Stimulated activated CD8-positive, alpha-beta memory T cell treated with anti-CD3 and anti-CD28 coated beads, Interleukin-7, amount 100 ng/mL, for 1 hour (primary cell): ENCODE data around the gene NDN.
"Not testable (repeated sequence)": the region's sequence is repeated elsewhere in the genome, so short reads cannot be mapped to it uniquely, and the experiment has no call there.

Source experiments
- DNase-seq, 2 donors: peaks; one replicate each; pipeline ENCODE4 v3.0.0-alpha.2; 2020; ENCODE audit warnings: low read depth in 2 of 2

The NDN gene, protein sequence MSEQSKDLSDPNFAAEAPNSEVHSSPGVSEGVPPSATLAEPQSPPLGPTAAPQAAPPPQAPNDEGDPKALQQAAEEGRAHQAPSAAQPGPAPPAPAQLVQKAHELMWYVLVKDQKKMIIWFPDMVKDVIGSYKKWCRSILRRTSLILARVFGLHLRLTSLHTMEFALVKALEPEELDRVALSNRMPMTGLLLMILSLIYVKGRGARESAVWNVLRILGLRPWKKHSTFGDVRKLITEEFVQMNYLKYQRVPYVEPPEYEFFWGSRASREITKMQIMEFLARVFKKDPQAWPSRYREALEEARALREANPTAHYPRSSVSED

DNA sequence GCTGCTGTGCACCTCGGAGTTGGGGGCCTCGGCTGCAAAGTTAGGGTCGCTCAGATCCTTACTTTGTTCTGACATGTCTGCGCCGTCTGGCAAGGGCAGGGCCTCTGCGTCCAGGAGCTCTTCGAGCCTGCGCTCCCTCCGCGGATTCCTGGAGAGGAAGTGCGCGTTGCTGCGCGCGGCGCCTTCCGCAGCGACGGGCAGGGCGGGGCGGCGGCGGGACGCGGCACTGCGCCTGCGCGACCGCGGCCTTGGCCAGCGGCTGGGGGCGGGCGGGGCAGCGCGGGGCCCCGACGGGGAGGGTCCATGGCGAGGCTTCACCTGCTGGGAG lies at the start of gene NDN:
Gene NDN (minus strand): TSS at position 163 of the 328 bp plus-strand sequence. CDS start 88 bp downstream, at position 75.
- DNase-seq, result no peak

DNA sequence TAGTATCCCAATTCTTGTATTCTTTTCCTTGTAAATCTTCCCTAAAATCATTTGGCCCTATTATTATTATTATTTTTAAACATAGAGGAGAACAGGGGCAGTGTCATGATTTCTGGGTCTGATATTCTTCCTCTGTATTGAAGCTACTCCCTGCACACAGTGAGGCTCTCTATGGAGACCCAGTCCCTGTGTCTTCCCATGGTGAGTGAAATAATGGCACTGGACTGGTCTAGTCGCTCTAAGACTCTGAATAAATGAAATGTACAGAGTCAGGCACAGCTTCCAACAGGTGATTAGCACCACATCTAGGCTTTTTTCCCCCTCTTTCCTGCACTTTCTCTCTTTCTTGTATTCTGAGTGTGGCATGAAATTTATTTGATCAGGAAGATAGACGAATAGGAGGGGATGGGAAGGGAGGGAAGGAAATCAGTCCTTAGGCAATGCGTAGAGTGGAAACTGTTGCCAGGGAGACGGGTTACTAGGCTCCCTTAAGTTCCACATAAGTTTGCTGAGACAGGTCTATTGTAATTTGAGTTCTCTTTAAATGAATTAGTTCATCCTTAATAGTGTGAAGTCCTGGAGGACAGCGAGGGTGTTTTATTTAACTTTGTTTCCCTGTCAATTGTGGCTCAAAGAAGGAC lies 49.0 kb upstream of the NDN start:
- no peak for DNase-seq

DNA sequence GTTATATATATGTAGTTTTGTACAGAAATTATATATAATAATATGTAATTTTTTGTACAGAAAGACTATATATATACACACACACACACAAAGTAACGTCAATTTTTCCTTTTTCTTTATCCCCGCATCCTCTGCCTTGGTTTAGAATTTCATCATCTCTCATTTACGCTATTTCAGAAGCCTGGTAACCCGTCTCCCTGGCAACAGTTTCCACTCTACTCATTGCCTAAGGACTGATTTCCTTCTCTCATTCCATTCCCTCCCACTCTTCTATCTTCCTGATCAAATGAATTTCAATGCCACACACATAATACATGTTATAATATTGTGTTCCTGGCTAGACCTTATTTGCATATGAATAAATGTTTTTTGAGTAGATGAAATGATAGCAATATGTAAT lies 47.8 kb upstream of the NDN start:
- no peak for DNase-seq

DNA sequence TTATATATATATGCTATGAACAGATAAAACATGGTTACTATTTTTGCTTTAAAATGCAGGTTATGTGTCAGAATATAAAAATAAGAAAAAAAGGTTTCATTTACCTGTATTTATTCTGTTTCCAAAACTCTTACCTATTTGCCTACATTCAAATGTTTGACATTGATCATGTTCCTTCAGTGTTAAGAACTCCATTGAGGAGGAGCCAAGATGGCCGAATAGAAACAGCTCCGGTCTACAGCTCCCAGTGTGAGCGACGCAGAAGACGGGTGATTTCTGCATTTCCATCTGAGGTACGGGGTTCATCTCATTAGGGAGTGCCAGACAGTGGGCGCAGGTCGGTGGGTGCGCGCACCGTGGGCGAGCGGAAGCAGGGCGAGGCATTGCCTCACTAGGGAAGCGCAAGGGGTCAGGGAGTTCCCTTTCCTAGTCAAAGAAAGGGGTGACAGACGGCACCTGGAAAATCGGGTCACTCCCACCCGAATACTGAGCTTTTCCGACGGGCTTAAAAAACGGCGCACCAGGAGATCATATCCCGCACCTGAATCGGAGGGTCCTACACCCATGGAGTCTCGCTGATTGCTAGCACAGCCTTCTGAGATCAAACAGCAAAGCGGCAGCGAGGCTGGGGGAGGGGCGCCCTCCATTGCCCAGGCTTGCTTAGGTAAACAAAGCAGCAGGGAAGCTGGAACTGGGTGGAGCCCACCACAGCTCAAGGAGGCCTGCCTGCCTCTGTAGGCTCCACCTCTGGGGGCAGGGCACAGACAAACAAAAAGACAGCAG lies 27.0 kb upstream of the NDN start:
- not testable (repeated sequence) for DNase-seq

DNA sequence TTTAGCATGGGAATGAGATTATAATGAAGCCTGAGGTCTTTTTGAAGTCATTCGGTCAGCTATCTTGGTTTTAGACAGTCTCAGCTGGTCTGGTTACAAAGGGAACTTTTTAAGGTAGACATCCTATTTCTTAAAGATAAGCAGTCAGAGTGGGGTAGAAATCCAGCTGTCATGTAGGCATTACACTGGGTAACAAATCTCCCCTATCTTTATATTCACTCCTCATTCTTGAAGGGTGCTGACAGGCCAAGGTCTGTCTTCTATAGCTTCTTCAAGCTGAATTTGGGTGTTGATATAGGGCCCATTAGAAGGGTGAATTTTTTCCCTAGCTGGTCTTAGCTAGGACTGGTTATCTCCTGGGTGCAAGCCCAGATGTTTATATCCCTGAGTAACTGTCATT lies 21.2 kb upstream of the NDN start:
- no peak for DNase-seq

DNA sequence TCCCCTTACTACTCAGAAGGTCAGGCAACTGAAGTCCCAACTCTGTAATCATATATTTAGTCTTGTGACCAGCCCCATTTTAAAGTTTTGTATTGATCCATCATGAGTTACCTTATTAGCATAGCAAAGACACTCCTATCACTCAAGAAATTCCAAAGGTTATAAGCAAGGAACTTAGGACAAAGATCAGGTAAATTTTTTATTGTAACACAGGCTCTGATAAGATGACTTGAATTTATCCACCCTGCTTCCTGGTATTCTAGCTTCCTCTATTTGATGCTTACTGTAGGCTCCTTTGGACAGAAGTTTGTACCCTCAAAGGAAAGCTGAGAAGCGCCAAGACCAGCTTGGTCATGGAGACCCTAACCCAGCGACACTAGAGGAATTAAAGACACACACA lies 8.2 kb upstream of the NDN start:
- no peak for DNase-seq

DNA sequence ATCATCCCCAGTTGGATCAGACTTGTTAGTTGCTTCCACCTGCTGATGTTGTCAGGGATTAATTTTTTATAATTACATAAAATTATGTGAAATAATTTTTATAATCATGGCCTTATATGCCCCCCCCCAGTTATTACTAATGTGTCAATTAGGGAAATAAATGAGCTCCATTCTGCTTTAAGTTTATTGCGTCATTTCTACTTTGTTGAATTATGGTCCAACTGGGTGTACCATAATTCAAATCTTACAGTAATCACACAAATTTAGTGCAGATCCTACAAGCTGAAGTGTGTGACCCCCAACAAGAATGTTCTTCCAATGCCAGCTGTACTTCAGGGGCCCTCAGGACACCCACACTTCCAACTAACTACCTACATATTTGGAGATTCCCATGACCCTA lies 7.5 kb upstream of the NDN start:
- no peak for DNase-seq

DNA sequence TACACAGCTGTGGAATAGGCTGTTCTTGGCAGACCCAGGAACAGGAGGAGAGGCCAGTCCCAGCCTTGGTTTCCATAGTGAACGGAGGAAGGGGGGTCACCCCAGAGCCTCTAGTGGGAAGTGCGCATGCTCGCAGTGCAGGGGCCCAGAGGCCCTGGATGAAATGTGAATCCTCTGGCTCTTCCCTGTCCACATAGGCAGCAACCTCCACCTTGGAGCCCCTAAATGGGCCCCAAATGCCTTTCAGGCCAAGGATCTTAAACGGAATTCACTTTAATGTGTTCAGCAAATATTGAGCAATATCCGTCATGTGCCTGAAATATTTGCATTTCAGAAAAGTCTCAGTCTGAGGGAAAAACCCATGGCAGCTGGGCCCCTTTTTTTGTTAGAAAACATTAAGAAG lies 3.3 kb upstream of the NDN start:
- no peak for DNase-seq

DNA sequence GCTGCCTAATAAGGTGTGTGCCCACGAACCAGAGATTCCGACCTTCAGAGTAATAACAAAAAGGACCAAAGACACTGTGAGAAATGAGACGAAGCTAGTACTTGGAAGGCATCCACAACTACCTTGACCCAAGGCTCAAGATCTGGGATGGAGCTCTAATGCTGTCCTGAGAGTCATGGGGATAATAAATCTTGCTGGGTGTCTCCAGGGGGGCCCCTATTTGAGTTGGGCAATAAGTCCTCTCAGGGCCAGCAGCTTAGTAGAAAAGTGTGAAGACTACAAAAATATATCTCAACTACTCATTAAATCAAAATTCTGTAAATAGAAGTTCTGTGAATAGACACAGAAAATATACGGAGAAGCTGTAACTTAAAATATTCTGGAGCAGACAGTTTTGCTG lies 2.9 kb upstream of the NDN start:
- no peak for DNase-seq

DNA sequence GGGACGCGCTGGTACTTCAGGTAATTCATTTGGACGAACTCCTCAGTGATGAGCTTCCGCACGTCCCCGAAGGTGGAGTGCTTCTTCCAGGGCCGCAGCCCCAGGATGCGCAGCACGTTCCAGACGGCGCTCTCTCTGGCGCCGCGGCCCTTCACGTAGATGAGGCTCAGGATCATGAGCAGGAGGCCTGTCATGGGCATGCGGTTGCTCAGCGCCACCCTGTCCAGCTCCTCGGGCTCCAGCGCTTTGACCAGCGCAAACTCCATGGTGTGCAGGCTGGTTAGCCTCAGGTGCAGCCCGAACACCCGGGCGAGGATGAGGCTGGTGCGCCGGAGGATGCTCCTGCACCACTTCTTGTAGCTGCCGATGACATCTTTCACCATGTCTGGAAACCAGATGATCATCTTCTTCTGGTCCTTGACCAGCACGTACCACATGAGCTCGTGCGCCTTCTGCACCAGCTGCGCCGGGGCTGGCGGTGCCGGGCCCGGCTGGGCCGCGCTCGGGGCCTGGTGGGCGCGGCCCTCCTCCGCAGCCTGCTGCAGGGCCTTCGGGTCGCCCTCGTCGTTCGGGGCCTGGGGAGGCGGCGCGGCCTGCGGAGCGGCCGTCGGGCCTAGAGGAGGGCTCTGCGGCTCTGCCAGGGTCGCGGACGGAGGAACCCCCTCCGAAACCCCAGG lies 501 bp downstream of the NDN start:
- no peak for DNase-seq

DNA sequence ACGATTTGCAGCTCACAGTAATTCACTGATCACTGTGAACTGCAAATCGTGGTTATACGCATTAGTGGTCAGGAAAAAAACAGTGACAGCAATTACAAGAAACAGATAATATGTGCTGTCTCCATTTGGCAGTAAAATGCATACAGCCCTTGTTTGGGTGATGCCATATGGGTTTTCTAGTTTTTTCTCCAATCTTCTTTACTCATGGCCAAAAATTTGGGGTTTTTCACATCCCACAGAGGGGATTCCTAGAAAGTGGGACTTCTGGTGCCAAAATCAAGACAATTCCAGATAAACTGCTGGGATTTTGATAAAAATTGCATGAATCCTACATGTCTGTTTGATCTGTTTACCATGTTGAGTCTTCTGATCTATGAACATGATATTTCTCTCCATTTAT lies 15.6 kb downstream of the NDN start:
- no peak for DNase-seq

DNA sequence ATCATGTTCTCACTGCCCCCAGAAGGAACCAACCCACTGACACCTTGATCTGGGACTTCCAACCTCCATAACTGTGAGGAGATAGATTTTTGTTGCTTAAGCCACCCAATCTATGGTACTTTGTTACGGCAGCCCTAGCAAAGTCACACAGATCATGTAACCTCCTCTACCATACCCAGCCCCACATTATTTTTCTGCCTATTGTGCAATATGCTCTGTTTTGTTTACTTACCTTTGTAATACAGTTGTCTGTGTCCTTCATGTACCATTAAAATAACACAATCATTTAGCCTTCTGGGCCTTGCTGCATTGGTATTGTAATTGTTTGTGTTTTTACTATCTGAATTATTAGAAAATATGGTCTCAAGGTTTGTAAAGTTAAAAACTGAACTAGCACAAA lies 16.1 kb downstream of the NDN start:
- no peak for DNase-seq

DNA sequence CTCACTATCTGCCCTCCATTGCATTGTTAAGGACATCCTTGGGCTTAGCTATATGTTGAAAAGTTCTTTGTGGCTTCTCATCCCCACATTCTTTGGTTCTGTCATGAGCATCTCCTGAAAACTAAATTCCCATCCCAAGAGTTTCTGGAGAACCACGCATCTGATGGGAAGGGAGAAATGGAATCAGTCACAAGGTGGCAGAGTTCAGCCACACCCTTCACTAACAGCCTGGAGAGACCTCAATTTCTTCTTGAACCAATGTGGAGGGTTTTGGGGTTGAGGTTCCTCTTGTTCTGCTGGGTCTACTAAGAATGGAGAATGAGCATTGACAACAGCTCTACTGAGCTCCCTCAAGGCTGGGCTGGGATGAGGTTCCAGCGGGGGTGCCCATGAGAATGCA lies 23.9 kb downstream of the NDN start:
- DNase-seq, result no peak

DNA sequence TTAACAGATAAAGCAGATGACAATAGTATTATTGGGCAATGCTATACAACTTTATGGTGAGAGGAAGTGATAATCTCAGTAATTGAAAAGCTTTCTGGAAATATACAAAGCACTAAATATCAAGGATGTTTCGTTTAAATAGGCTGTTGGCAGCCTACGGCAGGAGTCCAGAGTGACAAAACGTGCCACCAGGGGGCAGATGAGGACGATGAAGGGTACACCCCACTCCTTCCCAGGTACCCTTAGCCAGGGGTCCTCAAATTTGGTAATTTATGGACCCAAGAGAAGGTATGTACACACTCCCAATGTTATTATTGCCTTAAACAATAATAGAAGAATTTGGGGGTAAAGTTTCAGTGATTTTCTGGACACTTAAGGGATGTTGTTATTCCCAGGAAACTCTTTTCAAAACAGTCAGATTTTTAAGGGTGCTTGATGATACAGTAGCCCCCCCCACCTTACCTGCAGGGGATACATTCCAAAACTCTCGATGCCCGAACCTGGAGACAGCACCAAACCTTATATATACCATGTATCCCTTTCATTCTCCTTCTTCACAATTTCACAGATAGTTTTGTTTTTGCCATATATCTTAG lies 38.1 kb downstream of the NDN start:
- no peak for DNase-seq

DNA sequence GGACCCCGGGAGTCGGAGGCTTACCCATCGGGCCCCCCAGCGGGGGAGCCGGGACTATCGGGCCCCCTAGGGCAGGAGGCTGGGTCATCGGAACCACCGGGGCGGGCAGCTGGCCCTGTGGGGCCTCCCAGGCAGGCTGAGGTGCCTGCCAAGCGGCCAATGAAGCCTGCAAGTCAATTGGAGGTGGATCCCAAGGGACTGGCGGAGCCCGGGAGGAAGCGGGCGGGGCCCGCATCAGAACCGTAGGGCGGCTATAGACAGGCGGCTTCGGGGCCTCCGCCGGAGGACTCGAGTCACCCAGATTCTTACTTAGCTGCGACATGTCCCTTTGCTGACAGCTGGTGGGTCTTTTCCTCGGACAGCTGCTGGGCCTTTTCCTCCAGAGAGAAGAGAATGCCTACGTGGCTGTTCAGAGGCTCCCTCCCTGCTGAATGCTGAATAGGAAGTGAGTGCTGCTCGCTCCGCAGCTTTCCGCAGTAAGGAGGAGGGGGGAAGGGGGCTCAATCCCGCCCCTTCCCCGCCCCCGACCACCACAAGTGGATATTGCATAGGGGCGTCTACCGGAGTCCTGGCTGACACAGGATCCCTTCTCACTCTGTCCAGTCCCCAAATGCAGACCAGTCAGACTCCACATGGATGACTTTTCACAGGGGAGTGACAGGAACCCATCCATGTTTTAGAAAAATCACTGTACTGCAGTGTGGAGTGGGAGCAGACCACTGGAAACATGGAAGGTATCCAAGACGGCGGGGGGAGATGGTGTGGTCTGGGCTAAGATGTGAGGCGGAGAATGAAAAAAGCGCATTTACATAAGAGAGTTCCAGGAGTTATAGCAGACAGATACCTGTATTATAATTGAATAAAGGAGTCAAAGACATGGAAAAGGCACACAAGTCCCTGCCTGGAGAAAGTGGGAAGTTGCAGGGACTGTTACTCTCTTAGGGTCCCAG lies 39.4 kb downstream of the NDN start, which contains the start of gene MAGEL2:
Gene MAGEL2 (minus strand): TSS at position 447 of the 950 bp plus-strand sequence. CDS start 125 bp downstream, at position 322.
- no peak for DNase-seq

DNA sequence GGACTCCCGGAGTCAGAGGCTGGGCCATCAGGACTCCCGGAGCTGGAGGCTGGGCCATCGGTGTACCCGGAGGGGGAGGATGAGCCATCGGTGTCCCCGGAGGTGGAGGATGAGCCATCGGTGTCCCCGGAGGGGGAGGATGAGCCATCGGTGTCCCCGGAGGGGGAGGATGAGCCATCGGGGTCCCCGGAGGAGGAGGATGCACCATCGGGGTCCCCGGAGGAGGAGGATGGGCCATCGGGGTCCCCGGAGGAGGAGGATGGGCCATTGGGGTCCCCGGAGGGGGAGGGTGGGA lies 40.2 kb downstream of the NDN start:
- no peak for DNase-seq

DNA sequence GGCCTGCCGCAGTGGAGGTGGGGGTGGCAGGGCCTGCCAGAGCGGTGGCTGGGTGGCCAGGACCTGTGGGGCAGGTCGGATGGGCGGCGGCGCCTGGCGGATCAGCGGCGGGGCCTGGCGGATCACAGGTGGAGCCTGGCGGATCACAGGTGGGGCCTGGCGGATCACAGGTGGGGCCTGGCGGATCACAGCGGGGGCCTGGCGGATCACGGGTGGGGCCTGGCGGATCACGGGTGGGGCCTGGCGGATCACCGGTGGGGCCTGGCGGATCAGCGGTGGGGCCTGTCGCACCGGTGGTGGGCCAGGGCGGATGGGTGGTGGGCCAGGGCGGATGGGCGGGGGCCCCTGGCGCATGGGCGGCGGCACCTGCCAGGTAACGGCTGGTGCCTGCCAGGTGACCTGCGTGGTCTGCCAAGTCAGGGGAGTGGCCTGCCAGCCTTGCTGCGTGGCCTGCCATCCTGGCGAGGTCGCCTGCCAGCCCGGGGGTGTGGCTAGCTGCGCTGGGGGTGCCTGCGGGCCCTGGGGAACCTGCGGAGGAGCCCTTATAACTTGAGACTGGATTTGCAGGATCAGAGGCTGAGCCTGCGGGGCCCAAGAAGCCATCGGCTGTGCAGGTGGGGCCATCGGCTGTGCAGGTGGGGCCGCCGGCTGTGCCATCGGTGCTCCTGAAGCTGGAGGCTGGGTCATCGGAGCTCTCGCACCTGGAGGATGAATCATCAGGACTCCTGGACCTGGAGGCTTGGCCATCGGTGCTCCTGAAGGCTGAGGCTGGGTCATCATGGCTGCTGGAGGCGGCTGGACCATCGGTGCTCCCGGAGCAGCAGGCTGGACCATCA lies 40.7 kb downstream of the NDN start:
- no peak for DNase-seq

DNA sequence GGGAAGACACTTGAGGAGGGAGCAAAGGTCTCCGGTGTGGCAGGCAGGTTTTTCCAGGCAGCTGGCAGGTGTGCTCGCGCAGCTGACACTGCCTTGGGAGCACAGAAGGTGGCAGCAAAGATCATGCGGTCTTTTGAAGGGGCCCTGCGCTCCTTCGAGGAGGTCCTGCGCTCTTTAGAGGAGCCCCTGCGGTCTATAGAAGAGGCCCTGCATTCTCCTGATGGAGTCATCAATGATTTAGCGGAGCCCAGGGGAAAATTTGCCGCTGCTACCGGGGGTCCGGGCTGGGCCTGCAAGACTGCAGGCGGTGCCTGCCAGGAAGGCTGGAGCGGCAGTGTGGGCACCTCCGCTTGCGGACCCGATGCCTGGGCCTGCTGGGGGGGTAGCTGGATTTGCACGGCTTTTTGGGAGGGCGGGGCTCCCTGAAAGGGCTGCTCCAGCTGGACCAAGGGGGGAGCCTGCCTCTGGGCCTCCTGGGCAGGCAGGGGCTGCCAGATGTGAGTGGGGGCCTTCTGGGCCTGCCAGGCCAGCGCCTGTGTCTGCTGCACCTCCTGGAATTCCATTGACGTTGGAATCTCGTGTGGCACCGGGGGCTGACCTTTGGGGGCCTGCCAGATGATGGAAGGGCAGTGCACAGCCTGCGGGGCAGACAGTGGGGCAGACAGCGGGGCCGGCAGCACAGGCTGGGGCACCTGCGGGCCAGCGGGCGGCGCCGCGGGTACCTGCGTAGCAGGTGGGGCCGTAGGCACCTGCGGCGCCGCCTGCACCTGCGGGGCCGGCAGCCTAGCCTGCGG lies 41.5 kb downstream of the NDN start:
- DNase-seq, result no peak

DNA sequence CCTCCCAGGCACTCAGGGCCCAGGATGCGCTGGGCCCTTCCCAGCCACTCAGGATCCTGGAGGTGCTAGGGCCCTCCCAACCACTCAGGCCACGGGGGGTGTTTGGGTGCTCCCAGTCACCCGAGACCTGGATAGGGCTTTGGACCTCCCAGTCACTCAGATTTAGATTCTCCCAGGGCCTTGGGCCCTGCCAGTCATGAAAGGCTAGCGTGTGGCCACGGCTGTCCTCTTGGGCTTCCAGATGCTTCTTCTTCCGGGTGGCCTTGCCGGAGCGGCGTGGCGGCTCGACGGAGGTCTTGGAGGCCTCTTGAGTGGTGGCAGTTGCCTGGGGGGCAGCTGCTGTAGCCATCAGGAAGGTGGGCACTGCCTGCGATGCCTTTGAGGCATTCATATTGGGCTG lies 42.3 kb downstream of the NDN start:
- no peak for DNase-seq
